ENCODE data around the gene TENM3. TPM values are rescaled to one million over a fixed set of nuclear protein-coding genes. Genes with fewer than 3 reads are reported as not detected.
"Not testable (repeated sequence)": the region's sequence is repeated elsewhere in the genome, so short reads cannot be mapped to it uniquely, and the experiment has no call there.

Gene TENM3
- total RNA-seq, 1 donor from 2014 or later, result 11.0 TPM

GRCh38 chr4:182238355-182238931, 4.8 kb upstream of the TENM3 start:
- H3K27ac ChIP-seq, result no peak overlapping the region
- DNase-seq (ENCODE audit: extremely low spot score in 2 of 2), result no peak
- no peaks in the 10 kb centered on the region for H3K9me3 ChIP-seq
- intact Hi-C loops (cut with DNase I), result no loop called here
- H3K36me3 ChIP-seq, result no peaks in the 10 kb centered on the region
- no peak overlapping the region for H3K4me3 ChIP-seq
- no peaks in the 10 kb centered on the region for H3K27me3 ChIP-seq
- TF ChIP-seq POLR2AphosphoS5 (IDR thresholded peaks at IDR 0.05; ENCODE audit: insufficient read depth in 1 of 2, low read depth in 1 of 2), result no peak
- no peak for TF ChIP-seq CTCF (IDR thresholded peaks at IDR 0.05)
- no peak for TF ChIP-seq POLR2A (IDR thresholded peaks at IDR 0.05)
- H3K4me1 ChIP-seq, result no peaks in the 10 kb centered on the region

- H3K27ac ChIP-seq, result no peak overlapping the region
- no peaks in the 10 kb centered on the region for H3K27me3 ChIP-seq
- H3K4me3 ChIP-seq, result no peak overlapping the region
- no peak for DNase-seq (ENCODE audit: extremely low spot score in 2 of 2)
- TF ChIP-seq POLR2A (IDR thresholded peaks at IDR 0.05) (no peak), CTCF (IDR thresholded peaks at IDR 0.05) (no peak), POLR2AphosphoS5 (IDR thresholded peaks at IDR 0.05; ENCODE audit: insufficient read depth in 1 of 2, low read depth in 1 of 2) (no peak)
- intact Hi-C loops (cut with DNase I), result no loop called here
- H3K36me3 ChIP-seq, result no peaks in the 10 kb centered on the region
- H3K4me1 ChIP-seq, result peaks cover 5% of the 10 kb centered on the region
- H3K9me3 ChIP-seq, result no peaks in the 10 kb centered on the region
Measured at GRCh38 chr4:182240161-182241130, 2.8 kb upstream of the TENM3 start.

- H3K27ac ChIP-seq; intact Hi-C loops (cut with DNase I); H3K9me3 ChIP-seq; H3K4me1 ChIP-seq; H3K4me3 ChIP-seq; H3K27me3 ChIP-seq; DNase-seq (ENCODE audit: extremely low spot score in 2 of 2); H3K36me3 ChIP-seq: not testable (repeated sequence)
Measured at GRCh38 chr4:182242260-182242659, 942 bp upstream of the TENM3 start.

GRCh38 chr4:182242787-182243186, 415 bp upstream of the TENM3 start:
- intact Hi-C loops (cut with DNase I), result no loop called here
- no peaks in the 10 kb centered on the region for H3K9me3 ChIP-seq
- H3K36me3 ChIP-seq, result no peaks in the 10 kb centered on the region
- TF ChIP-seq POLR2AphosphoS5 (IDR thresholded peaks at IDR 0.05; ENCODE audit: insufficient read depth in 1 of 2, low read depth in 1 of 2), result no peak
- no peak for TF ChIP-seq POLR2A (IDR thresholded peaks at IDR 0.05)
- no peak overlapping the region for H3K4me3 ChIP-seq
- H3K27ac ChIP-seq, result no peak overlapping the region
- no peaks in the 10 kb centered on the region for H3K27me3 ChIP-seq
- no peak for DNase-seq (ENCODE audit: extremely low spot score in 2 of 2)
- H3K4me1 ChIP-seq, result peaks cover 7% of the 10 kb centered on the region

GRCh38 chr4:182245041-182245440, 1.8 kb downstream of the TENM3 start:
- intact Hi-C loops (cut with DNase I), result no loop called here

More at GRCh38 chr4:182245041-182245440, 1.8 kb downstream of the TENM3 start:
- no peaks in the 10 kb centered on the region for H3K27me3 ChIP-seq
- TF ChIP-seq POLR2A (IDR thresholded peaks at IDR 0.05), result no peak
- TF ChIP-seq CTCF (IDR thresholded peaks at IDR 0.05), result no peak
- no peak for TF ChIP-seq POLR2AphosphoS5 (IDR thresholded peaks at IDR 0.05; ENCODE audit: insufficient read depth in 1 of 2, low read depth in 1 of 2)
- no peak overlapping the region for H3K4me3 ChIP-seq
- no peaks in the 10 kb centered on the region for H3K9me3 ChIP-seq
- no peaks in the 10 kb centered on the region for H3K36me3 ChIP-seq
- DNase-seq (ENCODE audit: extremely low spot score in 2 of 2), result no peak
- H3K27ac ChIP-seq, result no peak overlapping the region
- H3K4me1 ChIP-seq, result peaks cover 7% of the 10 kb centered on the region

Data from vagina (tissue), 2 donors.